NCI-H774 (cell line): ENCODE measurements around the gene TYMS.

Experiments used
- DNase-seq: peaks from one replicate; lab custom pipeline; 2025; lab: John Stamatoyannopoulos, UW

Gene TYMS

GRCh38 chr18:657311-658000, at the start of gene TYMS:
TYMS (plus strand) TSS chr18:657653; CDS start chr18:657743, 90 bp downstream.
- DNase-seq = peak; percentile 85

DNA sequence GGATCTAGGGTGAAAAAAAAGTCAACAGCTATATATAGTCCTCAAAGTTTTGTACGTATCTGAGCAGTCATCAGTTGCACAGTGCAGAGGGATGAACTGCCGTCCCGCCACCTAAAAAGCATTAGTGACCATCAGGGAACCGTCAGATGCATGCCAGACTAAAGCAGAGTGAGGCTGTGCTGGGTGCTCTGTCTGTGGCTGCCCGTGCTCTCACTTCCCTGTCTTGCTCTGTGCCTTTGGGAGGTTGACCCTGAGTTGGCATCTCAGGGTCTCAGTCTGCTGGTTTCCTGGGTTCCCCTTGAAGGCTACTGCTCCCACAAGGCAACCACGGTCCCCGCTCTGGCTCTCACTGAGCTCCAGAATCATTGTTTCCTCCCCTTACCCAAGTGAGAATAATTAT, 49.5 kb upstream of the TYMS start:
- no peak for DNase-seq

- no peak for DNase-seq
Observed at GRCh38 chr18:610214-610928, 47.1 kb upstream of the TYMS start.

DNA sequence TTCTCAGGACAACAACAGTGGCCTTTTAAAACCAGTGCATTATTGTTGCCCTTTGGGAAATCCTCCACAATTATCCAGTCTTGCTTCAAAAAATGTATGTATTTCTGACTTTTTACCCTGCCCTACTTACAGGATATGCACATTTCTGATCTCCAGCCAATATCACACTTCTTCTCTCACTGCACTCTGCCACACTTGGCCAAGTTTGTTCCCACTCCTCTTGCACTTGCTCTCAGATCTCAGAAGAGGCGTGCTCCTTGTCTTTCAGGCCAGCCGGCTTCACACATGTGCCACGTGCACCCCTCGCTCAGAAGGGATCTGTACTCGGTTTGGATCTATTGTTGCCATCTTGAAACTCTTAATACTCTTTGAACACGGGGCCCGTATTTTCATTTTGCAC, 45.3 kb upstream of the TYMS start:
- no peak for DNase-seq

- no peak for DNase-seq
Observed at GRCh38 chr18:614193-614592, 43.3 kb upstream of the TYMS start.

DNA sequence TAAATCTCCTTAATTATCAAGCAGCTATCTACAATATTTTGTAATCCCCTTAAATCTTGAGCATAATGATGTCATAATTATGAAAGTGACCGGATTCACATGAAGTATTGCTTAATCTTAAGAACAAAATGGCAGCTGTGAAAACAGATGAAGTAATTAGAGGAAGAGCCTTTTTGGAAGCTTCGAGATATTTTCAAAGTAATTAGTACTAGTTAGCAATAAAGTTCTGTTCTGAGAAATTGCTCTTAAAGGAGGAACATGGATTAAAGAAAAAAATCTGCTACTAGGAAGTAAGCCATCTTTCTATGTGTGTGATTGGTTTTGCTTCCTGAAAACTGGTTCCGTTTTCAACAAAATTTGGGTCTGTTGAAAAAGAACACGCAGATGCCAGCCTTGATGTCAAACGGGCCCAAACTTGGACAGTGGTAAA, 42.3 kb upstream of the TYMS start:
- DNase-seq = no peak

DNA sequence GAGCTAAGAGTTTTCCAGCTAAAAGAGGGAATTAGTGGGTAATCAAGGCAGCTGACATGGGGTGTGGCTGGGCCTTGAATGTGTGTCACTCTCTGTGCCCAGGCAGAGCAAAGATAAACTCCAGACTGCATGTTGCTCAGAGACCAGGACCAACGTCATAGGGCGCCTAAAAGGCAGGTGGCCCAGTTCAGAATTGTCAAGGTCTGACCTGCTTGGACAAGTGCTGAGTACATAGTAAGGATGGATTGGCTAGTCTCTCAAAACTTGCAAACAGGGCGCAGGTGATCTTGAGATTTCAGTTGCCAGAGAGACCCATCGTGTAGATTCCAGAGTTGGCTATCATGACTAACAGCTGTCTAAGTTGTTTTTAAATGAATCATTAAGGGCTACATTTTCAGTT, 41.7 kb upstream of the TYMS start:
- DNase-seq = peak; percentile 34

GRCh38 chr18:616380-616995, 41.0 kb upstream of the TYMS start:
- DNase-seq = peak; percentile 13

DNA sequence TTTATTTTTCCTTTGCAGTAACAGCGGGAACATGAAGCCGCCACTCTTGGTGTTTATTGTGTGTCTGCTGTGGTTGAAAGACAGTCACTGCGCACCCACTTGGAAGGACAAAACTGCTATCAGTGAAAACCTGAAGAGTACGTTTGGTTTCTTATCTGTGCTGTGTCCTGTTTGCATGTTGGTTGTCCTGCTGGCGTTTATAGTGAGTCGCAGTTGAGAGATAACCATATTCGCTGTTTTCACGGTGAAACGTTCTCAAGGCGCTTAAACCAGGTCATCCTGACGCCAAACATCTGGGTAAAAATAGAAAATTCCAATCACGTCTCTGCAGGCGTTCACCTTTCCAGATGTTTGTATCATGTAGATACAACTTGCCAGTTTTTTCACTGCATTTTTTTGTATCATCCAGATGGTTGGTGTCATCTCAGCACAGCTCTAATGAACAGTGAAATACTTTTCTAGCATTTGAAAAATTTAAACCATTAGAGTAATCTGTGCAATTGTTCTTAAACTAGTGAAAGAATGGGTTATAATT, 39.4 kb upstream of the TYMS start:
- no peak for DNase-seq

DNA sequence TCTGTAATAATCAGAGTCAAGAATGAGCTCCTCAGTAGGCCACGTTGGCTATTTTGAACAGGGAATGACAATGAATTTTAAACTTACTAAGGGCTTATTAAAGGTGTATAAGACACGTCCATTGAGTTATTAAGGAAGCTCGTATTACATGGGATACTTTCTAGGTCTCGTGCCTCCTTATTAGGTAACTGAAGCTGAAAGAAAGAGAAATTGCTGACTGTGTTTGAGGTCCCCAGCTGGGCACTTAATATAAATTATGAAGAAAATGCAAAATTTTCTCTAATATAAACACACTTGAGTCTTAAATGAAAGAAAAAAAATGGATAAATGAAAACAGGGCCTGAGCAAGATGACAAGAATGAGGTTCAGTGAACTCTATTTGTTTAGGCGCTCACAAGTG, 38.8 kb upstream of the TYMS start:
- no peak for DNase-seq

- no peak for DNase-seq
Observed at GRCh38 chr18:621291-622043, 36.0 kb upstream of the TYMS start.

DNA sequence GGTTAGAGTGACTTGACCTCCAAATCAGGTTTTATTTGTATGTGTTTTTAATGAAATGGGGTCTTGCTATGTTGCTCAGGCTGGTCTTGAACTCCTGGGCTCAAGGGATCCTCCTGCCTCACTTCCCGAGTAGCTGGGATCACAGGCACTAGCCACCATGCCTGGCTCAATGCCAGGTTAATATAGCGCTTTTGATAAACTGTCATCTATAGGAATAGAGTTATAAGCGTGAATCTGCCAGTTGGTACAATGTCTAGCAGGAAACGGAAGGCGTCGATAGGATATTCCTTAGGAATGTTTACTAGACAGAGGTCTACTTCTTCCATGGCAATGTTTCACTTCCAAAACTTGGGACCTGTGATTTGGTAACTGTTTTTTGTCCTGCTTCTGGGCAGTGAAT, 35.2 kb upstream of the TYMS start:
- DNase-seq = no peak

- DNase-seq = peak; percentile 42
Observed at GRCh38 chr18:623761-624620, 33.5 kb upstream of the TYMS start.

GRCh38 chr18:627231-627630, 30.2 kb upstream of the TYMS start:
- no peak for DNase-seq

- DNase-seq = no peak
Observed at GRCh38 chr18:629269-630150, 27.9 kb upstream of the TYMS start.

DNA sequence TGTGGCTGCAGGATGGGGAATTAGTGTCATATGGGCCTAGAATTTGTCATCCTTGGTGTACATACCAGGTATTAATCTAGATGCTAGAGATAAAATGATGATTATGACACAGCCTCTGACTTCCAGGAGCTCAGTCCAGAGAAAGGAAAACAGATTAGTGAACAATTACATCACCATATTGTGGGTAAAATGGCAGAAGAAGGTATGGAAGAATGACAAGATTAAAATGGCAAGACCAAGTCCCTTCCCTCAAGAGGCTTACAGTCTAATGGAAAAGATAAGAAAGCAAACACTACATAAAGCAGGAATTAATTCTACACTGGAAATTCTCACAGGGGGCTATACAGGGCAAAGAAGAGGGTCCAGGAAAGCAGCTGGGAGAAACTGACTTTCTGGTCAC, 25.9 kb upstream of the TYMS start:
- DNase-seq = no peak

DNA sequence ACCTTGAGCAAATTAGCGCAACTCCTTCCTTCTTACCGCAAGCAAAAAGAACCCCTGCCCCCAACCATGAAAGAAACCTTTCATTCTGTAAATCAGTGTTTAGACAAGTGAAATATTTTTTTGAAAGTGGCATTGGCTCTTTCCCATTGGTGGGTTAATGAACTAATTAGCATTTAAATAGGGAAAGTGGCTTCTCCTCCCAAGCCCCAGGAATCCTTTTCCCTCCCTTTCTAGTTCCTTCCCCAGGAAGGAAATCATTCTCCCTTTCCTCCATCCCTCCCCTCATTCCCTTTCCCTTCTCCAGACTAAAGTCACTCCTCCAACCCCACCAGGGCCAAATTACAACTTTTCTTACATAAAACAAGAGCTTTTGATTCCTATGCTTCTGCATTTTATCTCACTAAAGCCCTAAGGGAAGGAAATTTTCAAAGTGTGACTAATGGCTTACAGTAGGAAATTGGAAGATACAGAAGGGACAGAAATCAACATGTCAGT, 22.9 kb upstream of the TYMS start:
- DNase-seq = no peak

DNA sequence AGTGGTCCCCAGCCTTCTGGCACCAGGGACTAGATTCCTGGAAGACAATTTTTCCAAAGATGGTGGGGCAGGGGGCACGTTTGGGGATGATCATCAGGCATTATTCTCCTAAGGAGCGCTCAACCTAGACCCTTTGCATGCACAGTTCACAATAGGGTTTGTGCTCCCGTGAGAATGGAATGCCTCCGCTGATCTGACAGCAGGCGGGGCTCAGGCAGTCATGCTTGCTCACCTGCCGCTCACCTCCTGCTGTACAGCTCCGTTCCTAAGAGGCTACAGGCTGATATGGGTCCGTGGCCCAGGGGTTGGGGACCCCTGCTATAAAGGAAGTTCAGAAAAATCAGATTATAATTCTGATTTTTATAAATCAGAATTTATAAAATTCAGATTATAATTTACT, 22.3 kb upstream of the TYMS start:
- no peak for DNase-seq

DNA sequence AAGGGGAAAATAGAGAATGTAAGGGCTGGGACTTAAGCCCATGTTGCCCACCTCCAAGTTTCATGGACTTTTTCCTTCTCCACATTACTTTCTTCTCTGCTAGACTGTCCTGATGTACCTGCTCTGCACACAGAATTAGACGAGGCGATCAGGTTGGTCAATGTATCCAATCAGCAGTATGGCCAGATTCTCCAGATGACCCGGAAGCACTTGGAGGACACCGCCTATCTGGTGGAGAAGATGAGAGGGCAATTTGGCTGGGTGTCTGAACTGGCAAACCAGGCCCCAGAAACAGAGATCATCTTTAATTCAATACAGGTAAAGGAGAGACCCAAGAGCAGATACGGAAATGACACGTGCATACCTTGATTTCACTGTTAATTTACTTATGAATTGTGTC, 16.2 kb upstream of the TYMS start:
- DNase-seq = no peak

DNA sequence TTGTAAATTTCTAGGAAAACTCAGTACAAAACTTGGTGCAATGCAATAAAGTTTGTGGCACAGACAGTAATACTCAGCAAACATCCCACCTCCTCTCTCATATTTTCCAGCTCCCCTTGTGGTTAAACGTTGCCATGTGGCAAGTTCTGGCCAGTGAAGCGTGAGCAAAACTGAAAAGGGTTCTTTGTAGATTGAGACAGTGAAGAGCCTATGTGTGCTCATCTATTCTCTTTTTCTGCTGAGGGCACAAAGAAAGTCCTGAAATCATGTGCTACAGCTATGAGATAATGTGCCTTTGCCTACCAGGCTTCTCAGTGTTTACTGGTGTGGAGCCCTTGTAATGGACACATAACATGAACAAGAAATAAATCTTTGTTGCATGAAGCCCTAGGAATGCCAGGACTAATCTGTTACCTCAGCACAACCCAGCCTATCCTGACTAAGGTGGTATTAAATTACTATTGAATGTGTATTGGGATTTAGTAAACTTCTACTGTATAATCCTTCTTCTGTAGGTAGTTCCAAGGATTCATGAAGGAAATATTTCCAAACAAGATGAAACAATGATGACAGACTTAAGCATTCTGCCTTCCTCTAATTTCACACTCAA, 13.0 kb upstream of the TYMS start:
- no peak for DNase-seq
